Right atrium auricular region (tissue), 2 donors: ENCODE results near the gene NCOA7. TPM values are rescaled to one million over a fixed set of nuclear protein-coding genes. Genes with fewer than 3 reads are reported as not detected.
"Not testable (repeated sequence)": the region's sequence is repeated elsewhere in the genome, so short reads cannot be mapped to it uniquely, and the experiment has no call there.

Source experiments
- DNase-seq: peaks from one replicate; pipeline ENCODE4 v3.0.0-alpha.2; 2019; ENCODE audit warnings: low spot score
- H3K27ac ChIP-seq, 2 donors: fragments of 200-600 bp; sonication (generic); 1 replicate in 1 of 2; 2 replicates in 1 of 2; pipeline ENCODE4 v1.5.1; 2016 to 2019
- H3K27me3 ChIP-seq, 2 donors: fragments of 200-600 bp; sonication (generic); one replicate each; pipeline versions ENCODE4 v1.5.1 to v1.6.0; 2017 to 2019
- H3K36me3 ChIP-seq: fragments of 200-600 bp; sonication (generic); one replicate; pipeline ENCODE4 v1.5.1; 2016
- H3K4me1 ChIP-seq, 2 donors: fragments of 200-600 bp; sonication (generic); one replicate each; pipeline versions ENCODE4 v1.5.1 to v1.6.0; 2017 to 2019
- H3K4me3 ChIP-seq, 2 donors: fragments of 200-600 bp; sonication (generic); 1 replicate in 1 of 2; 2 replicates in 1 of 2; pipeline ENCODE4 v1.5.1; 2017 to 2019; ENCODE audit warnings: mild to moderate bottlenecking in 1 of 2, moderate library complexity in 1 of 2
- H3K9me3 ChIP-seq, 2 donors: fragments of 200-600 bp; sonication (generic); one replicate each; pipeline ENCODE4 v1.5.1; 2019
- total RNA-seq, 2 donors: library from RNA; depleted of rRNA; stranded (reverse); fragments of >200 nt; gene quantifications; one replicate each; pipeline ENCODE4 v1.1.0, GENCODE V29; 2016
- TF ChIP-seq, protein P1 (sequence below), 2 donors: fragments of 200-600 bp; sonication (generic); IDR thresholded peaks; one replicate each; pipeline ENCODE4 v1.5.1; 2019; ENCODE audit warnings: antibody characterized with exemption in 2 of 2

NCOA7 gene
- total RNA-seq, 2 donors from 2014 or later = 12.2 to 12.7 TPM

DNA sequence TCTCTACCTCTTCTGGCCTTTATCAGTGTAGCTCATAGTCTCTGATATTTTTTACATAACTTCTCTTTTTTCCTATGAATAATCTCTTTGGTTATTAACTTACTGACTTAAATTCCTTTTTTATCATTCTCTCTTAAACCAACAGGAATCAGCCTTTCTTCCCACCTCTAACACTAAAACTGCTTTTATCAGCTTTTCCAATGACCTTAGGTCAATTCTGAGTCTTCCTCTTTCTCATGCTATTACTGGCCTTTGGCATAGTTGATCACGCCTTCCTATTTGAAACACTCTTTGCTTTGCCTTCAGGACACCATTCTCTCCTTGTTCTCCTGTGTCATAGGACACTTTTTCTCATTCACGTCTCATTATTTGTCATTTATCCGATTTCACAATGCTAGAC, 157.7 kb downstream of the NCOA7 start:
- Histone ChIP-seq H3K9me3 (no peaks in the 10 kb centered on the region), H3K27me3 (no peaks in the 10 kb centered on the region), H3K36me3 (no peaks in the 10 kb centered on the region), H3K4me1 (peaks cover 0 to 19% of the 10 kb centered on the region in 2 donors), H3K4me3 (no peak overlapping the region), H3K27ac (no peak overlapping the region)
- DNase-seq = no peak
- TF ChIP-seq, protein P1, sequence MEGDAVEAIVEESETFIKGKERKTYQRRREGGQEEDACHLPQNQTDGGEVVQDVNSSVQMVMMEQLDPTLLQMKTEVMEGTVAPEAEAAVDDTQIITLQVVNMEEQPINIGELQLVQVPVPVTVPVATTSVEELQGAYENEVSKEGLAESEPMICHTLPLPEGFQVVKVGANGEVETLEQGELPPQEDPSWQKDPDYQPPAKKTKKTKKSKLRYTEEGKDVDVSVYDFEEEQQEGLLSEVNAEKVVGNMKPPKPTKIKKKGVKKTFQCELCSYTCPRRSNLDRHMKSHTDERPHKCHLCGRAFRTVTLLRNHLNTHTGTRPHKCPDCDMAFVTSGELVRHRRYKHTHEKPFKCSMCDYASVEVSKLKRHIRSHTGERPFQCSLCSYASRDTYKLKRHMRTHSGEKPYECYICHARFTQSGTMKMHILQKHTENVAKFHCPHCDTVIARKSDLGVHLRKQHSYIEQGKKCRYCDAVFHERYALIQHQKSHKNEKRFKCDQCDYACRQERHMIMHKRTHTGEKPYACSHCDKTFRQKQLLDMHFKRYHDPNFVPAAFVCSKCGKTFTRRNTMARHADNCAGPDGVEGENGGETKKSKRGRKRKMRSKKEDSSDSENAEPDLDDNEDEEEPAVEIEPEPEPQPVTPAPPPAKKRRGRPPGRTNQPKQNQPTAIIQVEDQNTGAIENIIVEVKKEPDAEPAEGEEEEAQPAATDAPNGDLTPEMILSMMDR (IDR thresholded peaks at IDR 0.05) = no peak

DNA sequence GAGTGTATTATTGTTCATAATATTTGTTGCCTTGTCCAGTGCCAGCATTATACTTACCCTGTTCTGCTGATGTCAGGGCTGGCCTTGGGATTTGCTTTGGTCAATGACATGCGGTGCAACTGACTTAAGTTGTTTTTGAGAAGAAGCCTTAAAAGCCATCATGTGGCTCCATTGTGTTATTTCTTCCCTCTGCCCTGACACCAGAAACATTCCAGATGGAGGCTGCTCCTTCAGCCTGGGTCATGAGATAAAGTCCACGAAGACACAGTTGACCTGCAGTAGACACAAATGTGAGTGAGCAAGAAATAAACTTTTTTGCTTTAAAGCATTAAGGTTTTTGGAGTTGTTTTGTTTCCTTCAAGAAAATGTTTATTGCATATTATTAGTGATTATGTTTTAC, 158.3 kb downstream of the NCOA7 start:
- Histone ChIP-seq H3K27ac (no peak overlapping the region), H3K4me1 (peaks cover 0 to 19% of the 10 kb centered on the region in 2 donors), H3K4me3 (no peak overlapping the region), H3K27me3 (no peaks in the 10 kb centered on the region), H3K36me3 (no peaks in the 10 kb centered on the region), H3K9me3 (no peaks in the 10 kb centered on the region)
- TF ChIP-seq, protein P1 (IDR thresholded peaks at IDR 0.05) = no peak
- DNase-seq = no peak

DNA sequence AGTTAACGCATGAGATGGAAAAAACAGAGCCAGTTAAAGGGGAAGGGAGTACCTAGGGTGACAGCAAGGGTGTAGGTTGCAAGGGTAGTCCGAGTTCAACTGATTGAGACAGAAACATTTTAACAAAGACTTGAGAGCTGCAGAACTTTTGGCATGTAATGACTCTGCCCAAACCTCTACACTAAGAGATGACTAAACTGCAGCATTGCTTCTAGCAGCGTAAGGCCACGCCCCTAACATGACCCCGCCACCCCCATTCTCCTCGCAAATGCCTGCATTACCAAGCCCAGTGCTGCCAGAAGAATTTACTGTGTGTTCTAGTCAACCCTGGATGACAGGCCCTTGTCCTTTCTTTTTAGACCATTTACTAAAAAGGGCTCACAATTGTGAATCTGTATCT, 159.5 kb downstream of the NCOA7 start:
- H3K27ac ChIP-seq = no peak overlapping the region
- no peaks in the 10 kb centered on the region for H3K27me3 ChIP-seq
- H3K36me3 ChIP-seq = no peaks in the 10 kb centered on the region
- H3K4me1 ChIP-seq = peaks cover 0 to 12% of the 10 kb centered on the region in 2 donors
- H3K9me3 ChIP-seq = no peaks in the 10 kb centered on the region
- no peak for DNase-seq
- TF ChIP-seq, protein P1 (IDR thresholded peaks at IDR 0.05) = no peak
- H3K4me3 ChIP-seq = no peak overlapping the region

DNA sequence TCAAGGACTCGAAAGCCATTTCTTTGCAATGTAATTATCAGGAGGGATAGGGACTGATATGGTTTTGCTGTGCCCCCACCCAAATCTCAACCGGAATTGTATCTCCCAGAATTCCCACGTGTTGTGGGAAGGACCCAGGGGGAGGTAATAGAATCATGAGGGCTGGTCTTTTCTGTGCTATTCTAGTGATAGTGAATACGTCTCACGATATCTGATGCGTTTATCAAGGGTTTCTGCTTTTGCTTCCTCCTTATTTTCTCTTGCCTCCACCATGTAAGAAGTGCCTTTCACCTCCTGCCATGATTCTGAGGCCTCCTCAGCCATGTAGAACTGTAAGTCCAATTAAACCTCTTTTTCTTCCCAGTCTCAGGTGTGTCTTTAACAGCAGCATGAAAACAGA, 160.0 kb downstream of the NCOA7 start:
- not testable (repeated sequence) for H3K27me3 ChIP-seq, H3K36me3 ChIP-seq, DNase-seq, H3K4me1 ChIP-seq, H3K9me3 ChIP-seq, H3K4me3 ChIP-seq, H3K27ac ChIP-seq

DNA sequence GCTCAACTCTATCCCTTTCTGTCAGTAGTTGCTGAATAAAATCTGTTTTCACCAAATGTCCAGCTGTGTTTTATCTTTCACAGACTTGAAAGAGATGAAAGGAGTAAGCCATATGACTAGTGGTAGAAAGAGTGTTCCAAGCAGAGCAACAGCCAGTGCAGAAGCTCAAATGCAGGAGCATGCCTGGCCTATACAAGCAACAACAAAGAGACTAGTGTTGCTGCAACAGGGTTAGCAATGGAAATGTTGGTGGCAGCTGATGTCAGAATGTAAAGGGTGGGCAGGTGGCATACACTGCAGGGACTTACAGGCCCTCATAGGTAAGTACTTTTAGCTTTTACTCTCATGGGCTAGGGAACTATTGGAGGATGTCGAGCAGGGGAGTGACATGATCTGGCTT, 160.6 kb downstream of the NCOA7 start:
- peaks cover 0 to 7% of the 10 kb centered on the region in 2 donors for H3K4me1 ChIP-seq
- H3K27ac ChIP-seq = no peak overlapping the region
- H3K27me3 ChIP-seq = no peaks in the 10 kb centered on the region
- no peaks in the 10 kb centered on the region for H3K9me3 ChIP-seq
- TF ChIP-seq, protein P1 (IDR thresholded peaks at IDR 0.05) = no peak
- no peak for DNase-seq
- H3K4me3 ChIP-seq = no peak overlapping the region
- no peaks in the 10 kb centered on the region for H3K36me3 ChIP-seq

DNA sequence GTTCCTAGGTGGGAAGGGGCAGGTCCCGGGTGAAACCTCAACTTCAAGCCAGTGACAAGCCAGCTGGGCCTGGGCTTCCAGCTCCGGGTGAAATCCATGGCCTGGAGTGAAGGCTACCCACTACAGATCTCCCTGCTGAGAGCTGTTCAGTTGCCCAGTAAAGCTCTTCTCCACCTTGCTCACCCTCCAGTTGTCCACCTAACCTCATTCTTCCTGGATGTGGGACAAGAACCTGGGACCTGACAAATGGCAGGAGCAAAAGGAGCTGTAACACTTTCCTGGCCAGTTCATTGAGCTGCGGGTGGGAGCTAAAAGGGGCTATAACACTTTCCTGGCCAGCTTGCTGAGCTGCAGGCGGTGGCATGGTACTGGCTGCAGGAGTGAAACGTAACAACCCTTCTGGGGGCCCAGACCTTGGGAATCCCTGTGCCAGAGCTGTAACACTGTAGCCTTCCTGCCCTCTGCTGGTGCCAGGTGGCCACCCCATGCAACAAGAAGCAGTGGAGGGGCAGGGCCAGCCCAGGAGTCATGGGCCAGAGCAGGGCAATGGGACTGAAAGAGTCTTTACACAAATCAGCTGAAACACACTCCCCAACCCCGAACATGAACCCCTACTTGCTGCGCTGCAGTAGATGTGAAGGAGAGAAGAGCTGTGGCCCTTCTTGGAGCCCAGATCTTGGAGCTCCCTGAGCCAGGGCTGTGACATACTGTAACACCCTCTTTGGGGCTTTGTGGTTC, 162.2 kb downstream of the NCOA7 start:
- H3K27ac ChIP-seq = no peak overlapping the region
- H3K9me3 ChIP-seq = no peaks in the 10 kb centered on the region
- H3K4me1 ChIP-seq = peaks cover 0 to 11% of the 10 kb centered on the region in 2 donors
- no peak overlapping the region for H3K4me3 ChIP-seq
- TF ChIP-seq, protein P1 (IDR thresholded peaks at IDR 0.05) = peak in 1 of 2 donors; percentile 23
- DNase-seq = no peak
- no peaks in the 10 kb centered on the region for H3K27me3 ChIP-seq
- H3K36me3 ChIP-seq = no peaks in the 10 kb centered on the region
